TTC549 (cell line): ENCODE measurements around the gene ATXN7L3.
A peak's percentile ranks its signal among the peaks of the same experiment; 100 is the strongest.

Experiments used
- FAIRE-seq: peaks from 2 replicates; lab custom pipeline; 2012; peaks lifted over from hg19 to GRCh38; lab: Jason Lieb, UNC

The ATXN7L3 gene

DNA sequence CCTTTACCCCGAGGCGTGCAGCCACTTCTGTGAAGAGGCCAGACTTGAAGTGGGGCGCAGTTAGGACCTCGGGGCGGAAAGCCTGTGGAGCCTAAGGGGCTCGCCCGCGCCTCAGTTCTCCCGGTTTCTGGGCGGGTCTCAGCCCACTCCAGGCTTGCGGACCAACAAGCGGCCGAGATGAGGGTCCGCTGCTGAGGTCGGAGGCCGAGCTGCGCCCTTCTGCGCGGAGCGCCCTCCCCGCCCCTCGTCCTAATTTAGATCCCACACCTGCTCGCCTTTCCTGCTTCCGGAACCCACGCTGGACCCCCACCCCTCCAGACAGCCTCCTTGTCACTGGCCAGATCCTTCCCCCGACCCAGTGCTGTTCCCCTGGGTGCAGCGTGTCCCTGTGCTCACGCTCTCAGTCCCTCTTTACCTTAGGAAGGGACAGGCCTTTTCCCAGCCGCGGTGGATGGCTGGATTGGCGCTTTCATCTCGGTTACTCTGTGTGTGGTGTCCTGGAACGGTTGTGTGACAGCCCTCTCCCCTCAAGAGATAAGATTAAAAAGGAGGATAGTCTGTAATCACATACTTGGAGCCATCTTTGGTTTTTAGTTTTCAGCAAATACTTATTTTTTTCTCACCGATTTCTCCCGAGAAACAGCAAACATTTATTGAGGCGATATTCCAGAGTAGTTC lies 933 bp upstream of the ATXN7L3 start:
- FAIRE-seq = no peak

DNA sequence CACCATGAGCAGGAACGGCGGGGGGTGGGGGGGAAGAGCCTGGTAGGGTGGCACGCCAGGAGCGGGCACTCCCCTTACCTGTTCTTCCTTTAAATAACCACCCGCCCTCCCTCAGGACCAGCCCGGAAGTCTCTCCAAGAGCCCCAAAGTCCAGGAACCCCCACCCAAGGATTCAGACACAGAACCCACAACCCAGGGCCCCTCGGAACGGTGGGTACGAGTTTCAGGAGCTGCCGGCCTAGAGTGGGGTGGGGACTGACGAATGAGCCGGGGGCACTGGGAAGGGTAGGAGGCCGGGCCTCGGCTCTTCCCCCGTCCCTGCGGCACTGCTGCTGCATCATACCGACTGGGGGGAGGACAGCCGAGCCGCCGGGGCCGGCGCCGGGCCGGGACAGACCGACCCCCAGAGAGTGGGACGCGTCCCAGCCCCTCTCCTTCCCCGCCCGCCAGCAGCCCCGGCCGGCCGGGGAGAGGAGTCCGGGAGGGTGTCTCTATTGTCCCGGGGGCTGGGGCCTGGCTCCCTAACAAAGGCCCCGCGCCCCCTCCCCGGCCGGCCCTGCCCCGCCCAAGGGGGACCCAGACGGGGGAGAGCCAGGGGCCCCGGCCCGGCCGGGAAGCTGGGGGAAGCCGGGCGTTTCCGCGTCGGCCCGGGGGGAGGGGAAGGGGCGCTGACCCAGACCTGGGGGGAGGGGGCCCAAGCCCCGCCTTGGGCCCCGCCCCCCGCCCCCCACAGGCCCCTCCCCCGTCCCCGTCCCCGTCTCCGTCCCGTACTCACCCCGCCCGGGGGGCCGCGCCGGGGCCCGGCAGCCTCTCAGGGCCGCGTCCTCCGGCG lies 747 bp downstream of the ATXN7L3 start:
- FAIRE-seq = no peak

DNA sequence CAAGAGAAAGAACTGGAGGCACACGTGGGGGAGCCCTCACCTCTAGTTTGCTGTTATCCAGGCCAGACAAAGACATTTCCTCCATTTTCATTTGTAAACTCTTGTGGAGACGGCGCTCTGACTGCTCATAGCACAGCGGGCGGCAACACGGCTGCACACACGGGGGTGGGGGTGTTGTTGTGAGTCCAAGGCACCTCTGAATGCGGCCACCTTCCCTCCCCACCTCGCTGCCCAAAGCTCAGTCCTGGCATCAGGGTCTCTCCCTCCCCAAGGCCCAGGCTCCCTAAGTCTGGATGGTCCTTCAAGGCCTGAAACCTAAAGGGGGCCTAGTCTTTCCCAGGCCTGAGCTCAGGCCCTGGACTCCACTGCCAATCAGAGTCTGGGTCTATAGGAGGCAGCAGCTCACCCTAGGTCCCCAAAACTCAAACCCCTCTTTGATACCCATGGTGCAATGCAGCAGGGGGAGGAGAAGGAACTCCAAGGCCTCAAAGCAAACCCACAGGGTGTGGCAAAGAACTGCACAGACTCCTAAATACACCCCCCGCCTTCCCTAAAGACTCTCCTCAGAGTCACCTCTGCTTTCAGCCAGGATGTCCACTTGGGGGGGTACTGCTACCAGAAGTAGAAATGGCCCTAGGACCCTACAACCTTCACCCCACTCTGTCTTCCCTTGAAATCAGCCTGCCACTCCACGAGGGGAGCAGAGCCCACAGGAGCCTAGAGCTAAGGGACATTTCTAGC lies 1.5 kb downstream of the ATXN7L3 start:
- FAIRE-seq = no peak

DNA sequence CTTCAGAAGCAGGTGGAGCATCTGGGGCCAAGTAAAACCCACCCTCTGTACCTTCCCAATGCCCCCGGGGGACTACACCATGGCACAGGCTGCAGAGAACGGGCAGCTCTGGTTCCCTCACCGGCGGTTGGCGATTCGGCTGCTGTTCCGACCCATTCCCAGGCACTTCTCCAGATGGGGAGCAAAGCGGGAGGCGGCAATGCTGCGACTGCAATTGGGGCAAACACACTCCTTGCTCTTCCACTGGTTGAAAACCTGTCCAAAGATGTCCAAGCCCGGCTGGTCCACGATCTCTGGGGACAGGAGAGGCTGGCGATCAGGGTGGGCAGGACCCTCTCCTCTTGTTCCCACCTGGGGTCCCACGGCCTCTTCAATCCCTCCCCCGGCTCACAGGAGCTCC lies 2.6 kb downstream of the ATXN7L3 start:
- FAIRE-seq = no peak

DNA sequence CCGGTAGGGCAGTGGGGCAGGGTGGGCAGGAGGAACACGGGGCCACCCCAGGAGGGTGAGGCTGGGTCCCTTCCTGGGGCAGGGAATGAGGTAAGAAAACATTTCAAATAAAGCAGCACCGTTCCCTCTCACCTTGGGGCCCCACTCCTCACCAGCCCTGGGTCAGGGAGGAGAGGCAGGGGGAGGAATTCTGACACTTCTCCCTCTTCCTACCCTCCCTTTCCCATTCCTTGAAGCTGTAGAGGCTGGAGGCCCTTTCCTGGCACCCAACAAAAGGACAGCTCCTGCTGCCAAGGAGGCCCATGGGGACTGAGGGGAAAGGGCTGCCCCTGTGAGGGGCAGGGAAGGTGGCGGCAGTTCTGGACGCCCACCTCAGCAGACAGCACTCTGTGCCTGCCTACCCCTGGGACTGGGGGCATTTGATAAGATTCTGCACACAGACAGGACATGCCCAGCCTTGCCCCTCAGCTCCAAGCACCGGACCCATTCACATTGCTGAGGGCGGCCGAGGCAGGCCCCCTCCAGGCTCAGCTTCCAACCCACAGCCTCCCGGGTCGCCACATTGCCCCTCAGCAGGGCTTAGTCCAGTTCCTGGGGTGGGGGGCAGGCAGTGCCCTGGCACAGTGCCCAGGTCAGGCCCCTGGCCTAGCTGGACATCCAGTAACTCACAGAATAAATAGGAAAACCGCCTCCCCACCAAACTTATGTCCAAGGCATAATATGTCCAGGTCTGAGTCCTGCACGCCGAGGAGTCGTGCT lies 6.2 kb downstream of the ATXN7L3 start:
- no peak for FAIRE-seq

DNA sequence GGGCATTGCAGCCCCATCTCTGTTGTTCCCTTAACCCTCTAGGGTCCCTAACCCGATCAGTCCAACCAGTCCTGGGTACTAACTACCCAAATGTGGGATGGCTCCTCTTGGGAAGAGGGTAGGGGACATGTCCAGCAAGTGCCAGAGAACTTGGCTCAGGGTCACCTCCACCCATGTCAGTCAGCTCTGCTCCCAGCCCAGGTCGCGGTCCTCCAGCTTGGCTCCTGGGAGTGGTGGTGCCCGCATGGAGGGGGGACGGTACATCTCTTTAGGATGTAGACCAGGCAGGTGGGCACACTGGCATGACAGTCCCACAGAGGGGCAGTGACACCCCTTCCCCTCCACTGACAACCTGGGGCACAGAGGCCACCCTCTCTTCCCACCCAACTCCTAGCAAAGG lies 6.9 kb downstream of the ATXN7L3 start:
- FAIRE-seq = no peak

DNA sequence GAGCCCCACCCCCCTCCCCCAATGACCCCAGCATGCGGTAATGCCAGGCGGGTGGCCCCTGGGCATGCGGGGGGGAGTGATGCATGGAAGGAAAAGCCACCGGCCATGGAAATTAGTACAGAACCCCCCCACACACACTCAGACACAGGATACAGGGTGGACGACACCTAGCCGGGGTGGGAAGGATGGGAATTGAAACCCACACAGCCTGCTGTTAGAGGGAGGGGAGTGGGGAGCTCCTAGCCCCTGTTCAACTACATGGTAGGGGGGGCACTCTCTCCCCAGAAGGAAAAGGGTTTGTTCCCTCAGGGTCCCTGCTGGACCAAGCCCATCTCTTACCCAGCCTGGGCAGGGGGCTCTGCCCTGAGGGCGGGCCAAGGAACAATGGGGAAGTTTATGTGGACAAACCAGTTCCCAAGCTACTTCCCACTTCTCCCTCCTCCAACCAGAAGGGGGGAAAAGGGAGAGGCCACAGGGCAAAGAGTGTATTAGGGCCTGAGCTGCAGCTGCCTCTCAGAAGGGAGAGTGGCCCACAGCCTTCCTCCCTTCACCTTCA lies 7.7 kb downstream of the ATXN7L3 start:
- no peak for FAIRE-seq

DNA sequence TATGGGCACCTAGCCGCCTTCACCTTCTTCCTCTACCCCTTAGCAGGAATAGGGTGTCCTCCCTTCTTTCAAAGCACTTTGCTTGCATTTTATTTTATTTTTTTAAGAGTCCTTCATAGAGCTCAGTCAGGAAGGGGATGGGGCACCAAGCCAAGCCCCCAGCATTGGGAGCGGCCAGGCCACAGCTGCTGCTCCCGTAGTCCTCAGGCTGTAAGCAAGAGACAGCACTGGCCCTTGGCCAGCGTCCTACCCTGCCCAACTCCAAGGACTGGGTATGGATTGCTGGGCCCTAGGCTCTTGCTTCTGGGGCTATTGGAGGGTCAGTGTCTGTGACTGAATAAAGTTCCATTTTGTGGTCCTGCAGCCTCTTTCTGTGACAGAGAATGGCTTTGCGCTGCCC lies 8.3 kb downstream of the ATXN7L3 start:
- FAIRE-seq = no peak

DNA sequence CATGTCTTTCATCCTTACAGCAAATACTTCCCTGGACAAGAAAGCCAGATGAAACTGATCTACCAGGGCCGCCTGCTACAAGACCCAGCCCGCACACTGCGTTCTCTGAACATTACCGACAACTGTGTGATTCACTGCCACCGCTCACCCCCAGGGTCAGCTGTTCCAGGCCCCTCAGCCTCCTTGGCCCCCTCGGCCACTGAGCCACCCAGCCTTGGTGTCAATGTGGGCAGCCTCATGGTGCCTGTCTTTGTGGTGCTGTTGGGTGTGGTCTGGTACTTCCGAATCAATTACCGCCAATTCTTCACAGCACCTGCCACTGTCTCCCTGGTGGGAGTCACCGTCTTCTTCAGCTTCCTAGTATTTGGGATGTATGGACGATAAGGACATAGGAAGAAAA lies 9.2 kb downstream of the ATXN7L3 start:
- no peak for FAIRE-seq

DNA sequence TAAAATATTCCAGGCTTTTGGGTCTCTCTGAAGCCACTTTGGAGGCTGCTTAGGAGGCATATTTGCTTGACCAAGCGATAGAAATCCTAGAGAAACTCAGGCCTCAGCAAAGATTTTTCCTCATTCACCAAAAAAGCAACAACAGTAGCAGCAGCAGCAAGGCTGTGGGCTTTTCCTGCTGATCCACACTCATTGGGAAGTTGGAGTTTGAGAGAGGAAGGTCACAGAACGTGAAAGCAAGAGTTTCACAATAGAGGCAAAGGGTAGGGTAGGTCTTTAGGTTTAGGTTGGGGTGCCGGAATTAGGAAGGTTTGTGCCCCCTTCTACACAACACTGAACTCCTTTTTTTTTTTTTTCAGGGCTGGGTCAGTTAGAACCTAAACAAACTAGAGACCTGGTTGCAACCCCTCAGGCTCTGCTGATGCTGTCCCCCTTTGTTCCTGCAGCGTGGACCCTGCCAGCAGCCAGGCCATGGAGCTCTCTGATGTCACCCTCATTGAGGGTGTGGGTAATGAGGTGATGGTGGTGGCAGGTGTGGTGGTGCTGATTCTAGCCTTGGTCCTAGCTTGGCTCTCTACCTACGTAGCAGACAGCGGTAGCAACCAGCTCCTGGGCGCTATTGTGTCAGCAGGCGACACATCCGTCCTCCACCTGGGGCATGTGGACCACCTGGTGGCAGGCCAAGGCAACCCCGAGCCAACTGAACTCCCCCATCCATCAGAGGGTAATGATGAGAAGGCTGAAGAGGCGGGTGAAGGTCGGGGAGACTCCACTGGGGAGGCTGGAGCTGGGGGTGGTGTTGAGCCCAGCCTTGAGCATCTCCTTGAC lies 10.9 kb downstream of the ATXN7L3 start:
- FAIRE-seq = no peak

DNA sequence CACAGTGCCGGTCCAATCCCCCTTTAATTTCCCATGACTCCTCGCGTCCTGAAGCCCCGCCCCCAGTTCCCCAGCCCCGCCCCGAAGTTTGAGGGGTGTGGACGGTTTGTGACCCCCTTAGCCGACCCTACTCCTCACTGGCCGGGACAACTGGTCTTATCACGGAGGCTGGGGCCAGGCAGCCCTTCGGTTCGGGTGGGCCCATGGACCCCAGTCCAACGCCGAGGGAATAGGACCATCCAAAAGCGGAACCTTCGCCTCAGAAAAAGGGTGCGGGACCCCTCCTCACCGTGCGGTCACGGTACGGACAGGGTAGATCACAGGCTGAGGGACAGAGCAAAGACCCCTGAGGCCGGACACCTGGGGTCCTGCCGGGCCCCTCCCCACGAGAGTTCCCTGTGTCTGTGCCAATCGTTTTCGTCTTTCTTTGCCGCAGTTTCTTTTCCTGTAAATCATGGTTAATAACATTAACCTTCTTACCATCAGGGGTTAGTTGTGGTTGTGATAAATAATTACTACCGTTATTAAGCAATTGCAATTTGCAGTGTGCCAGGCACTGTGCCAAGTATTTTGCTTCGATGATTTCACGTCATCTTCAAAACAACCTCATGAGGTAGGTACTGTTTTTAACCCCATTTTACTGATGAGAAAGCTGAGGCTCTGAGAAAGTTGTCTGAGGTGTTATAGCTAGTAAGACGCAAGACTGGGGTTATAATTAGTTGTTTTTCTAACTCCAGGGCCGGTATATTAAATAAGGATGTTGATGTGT lies 12.4 kb downstream of the ATXN7L3 start:
- no peak for FAIRE-seq

DNA sequence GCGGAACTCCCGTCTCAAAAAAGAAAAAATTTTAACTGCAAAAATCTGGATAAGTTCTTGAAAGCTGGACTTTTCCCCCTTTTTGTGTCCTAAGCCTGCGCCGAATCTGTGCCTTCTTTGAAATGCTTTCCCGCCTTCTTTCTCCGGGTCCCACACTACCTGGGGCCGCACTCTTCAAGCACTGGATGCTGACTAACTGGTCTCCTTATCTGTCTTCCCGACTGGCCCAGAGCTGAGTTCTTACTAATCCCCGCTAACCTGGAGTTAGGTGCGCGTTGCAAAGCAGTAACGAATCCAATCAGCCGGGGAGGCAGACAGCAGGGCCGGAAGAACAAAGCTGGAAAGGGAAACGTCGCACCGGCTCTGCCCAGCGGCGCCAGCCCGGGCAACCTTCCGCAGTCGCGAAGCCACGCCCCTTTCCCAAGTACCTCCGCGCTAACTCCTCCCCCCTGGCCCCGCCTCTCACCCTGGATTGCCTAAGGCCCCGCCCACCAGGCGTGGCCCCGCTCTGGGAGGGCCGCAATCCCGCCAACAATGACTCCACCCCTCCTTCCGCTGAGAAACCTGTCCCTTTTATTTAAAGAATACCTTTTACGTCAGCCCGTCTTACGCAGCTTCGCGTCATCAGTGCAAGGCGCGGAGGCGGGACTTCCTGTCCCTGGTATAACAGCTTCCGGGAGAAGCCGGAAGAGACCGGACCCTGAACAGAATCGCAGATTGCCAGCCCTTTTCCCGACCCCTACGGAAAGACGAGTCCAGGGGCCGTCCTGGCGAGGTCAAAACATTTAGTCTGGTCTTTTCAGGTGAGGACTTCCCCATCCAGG lies 13.2 kb downstream of the ATXN7L3 start, which contains the start of gene TMUB2:
TSS of gene TMUB2 (plus strand) at position 666 of the 824 bp plus-strand sequence. CDS start 737 bp downstream, outside the sequence.
- peak; percentile 98 for FAIRE-seq

DNA sequence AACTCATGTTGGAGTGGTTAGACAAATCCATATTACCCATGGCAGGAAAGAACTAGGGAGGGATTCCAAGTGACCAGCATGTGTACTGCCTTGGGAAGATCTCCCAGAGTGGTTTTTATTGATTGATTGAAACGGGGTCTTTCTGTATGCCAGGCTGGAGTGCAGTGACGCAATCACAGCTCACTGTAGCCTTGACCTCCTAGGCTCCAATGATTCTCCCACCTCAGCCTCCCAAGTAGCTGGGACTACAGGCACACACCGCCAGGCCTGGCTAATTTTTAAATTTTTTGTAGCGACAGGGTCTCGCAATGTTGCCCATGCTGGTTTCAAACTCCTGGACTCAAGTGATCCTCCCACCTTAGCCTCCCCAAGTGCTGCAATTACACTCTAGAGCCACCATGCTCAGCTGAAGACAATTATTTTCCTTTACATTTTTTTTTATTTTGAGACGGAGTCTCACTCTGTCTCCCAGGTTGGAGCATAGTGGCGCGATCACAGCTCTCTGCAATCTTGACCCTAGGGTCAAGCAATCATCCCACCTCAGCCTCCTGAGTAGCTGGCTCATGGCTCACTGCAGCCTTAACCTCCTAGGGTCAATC lies 15.4 kb downstream of the ATXN7L3 start:
- no peak for FAIRE-seq

DNA sequence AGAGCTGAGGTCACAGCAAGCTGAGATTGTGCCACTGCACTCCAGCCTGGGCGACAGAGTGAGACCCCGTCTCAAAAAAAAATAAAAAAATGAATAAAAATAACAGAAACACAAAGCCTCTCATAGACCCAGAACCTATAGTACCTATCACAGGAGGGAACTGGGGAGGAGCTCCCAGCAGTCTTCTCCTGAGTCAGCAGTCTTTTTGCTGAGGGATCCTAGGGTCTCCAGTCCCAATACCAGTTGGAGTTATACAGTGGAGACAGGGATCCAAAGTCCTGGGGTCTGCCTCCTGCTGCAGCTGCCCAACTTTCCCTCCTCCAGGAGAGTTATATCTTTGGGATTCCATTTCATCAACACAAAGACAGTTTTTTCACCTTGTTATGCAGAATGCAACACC lies 16.7 kb downstream of the ATXN7L3 start:
- no peak for FAIRE-seq

DNA sequence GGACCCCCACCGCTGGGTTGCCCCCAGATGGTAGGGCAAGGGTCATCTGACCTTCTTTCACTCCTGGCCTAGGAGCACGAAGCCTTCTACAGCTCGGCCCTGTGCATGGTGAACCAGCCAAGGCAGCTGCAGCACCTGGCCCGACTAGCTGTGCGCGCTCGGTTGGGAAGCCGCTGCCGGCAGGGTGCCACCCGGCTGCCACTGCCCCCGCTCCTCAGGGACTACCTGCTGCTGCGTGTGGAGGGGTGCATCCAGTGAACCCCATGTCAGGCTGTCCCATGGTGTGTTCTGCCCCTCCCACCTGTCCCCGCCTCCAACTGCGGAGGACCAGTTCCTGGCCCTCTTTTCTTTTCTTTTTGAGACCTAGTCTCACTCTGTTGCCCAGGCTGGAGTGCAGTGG lies 21.6 kb downstream of the ATXN7L3 start:
- no peak for FAIRE-seq

DNA sequence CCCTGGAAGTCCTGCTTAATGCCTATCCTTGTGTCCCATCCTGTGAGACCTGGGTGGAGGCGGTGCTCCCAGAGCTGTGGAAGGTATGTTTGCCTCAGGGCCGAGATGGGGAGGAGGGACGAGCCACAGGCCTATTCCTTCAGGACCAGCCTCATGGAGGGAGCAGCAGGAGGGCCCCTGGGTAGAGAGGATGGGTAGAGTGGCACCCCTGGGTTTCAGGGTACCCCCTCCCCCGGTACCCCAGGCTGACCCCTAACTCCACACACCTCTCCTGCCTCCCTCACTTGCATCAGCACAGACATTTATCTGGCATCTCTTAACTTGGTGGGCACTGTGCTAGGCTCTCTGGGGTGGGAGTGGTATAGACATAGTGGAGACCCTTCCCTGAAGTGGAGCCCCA lies 22.0 kb downstream of the ATXN7L3 start:
- FAIRE-seq = no peak

DNA sequence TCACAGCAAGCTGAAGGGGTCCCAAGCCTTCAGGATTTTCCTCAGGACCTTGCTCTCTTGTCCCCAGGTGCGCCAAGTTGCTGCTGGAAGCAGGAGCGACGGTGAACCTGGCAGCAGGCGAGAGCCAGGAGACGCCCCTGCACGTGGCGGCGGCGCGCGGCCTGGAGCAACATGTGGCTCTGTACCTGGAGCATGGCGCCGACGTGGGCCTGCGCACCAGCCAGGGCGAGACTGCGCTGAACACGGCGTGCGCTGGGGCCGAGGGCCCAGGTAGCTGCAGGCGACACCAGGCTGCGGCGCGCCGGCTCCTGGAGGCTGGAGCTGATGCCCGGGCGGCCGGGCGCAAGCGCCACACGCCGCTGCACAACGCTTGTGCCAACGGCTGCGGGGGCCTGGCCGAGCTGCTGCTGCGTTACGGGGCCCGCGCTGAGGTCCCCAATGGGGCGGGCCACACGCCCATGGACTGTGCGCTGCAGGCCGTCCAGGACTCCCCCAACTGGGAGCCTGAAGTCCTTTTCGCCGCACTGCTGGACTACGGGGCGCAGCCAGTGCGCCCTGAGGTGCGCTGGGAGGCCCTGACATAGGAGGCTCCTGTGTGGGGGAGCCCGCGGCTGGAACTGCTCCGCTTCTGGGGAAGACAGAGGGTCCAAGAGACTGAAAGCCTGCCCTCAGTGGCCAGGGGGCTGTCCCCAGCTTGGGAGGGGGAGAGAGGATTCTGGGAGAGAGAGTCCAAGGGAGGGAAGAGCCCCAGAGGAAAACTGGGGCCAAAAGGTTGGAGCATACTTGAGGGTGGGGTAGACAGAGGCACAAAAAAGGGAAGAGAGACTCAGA lies 22.8 kb downstream of the ATXN7L3 start:
- no peak for FAIRE-seq

DNA sequence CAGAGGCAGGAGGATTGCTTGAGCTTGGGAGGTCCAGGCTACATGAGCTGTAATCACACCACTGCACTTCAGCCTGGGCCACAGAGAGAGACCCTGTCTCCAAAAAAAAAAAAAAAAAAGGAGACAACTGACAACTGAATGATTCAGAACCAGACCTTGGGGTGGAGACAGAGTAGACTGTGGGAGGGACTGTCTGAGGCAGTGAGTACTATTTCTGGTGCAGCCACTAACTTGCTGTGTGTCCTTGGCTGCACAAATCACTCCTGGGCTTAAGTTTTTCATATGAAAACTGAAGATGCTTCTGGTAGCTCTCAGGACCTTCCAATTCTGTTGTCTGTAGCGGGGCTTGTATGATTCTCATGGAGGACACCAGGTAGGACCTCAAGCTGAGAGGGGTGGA lies 23.4 kb downstream of the ATXN7L3 start:
- FAIRE-seq = no peak
